HepG2 (cell line): ENCODE results near the gene WDR62.

Experiments used
- CTCF ChIP-seq: sonication (generic); formaldehyde crosslinking; IDR thresholded peaks from 2 replicates; pipeline ENCODE4 v1.5.0; 2020; ENCODE audit warnings: mild to moderate bottlenecking, missing genetic modification reagents, moderate library complexity
- HNRNPUL1 ChIP-seq: fragments of 200-400 bp; formaldehyde crosslinking; IDR thresholded peaks from 2 replicates; pipeline ENCODE4 v1.6.1; 2017; ENCODE audit warnings: low read depth, mild to moderate bottlenecking, low read length, moderate library complexity
- MXD4 ChIP-seq: IDR thresholded peaks from 2 replicates; pipeline ENCODE4 v1.6.1; 2016; ENCODE audit warnings: mild to moderate bottlenecking, missing biosample characterization, missing genetic modification reagents
- POLR2AphosphoS5 ChIP-seq: IDR thresholded peaks from 2 replicates; pipeline ENCODE4 v1.6.1; 2012; ENCODE audit warnings: low read depth, low read length
- WIZ ChIP-seq: sonication (generic); formaldehyde crosslinking; IDR thresholded peaks from 2 replicates; pipeline ENCODE4 v1.5.1; 2020; ENCODE audit warnings: mild to moderate bottlenecking, missing genetic modification reagents
- ZSCAN31 ChIP-seq: sonication (generic); formaldehyde crosslinking; IDR thresholded peaks from 2 replicates; pipeline ENCODE4 v1.5.0; 2020; ENCODE audit warnings: low read depth, mild to moderate bottlenecking, missing genetic modification reagents
- TF ChIP-seq, protein P1 (sequence below): sonication (generic); formaldehyde crosslinking; IDR thresholded peaks from 2 replicates; pipeline ENCODE4 v1.4.0; 2020; ENCODE audit warnings: missing genetic modification reagents

- TF ChIP-seq ZSCAN31 (CRISPR knock-in tag) (no peak), POLR2AphosphoS5 (no peak), WIZ (CRISPR knock-in tag) (no peak), CTCF (CRISPR knock-in tag) (no peak), MXD4 (CRISPR knock-in tag) (no peak), HNRNPUL1 (no peak)
- TF ChIP-seq, protein P1, sequence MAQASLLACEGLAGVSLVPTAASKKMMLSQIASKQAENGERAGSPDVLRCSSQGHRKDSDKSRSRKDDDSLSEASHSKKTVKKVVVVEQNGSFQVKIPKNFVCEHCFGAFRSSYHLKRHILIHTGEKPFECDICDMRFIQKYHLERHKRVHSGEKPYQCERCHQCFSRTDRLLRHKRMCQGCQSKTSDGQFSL: no peak
Measured at GRCh38 chr19:36093146-36093662, 38.5 kb downstream of the WDR62 start.
